Spinal cord (tissue), 10 donors: Measurements from ENCODE around the gene CLASP1. TPM values are rescaled to one million over a fixed set of nuclear protein-coding genes. Genes with fewer than 3 reads are reported as not detected.
"Not testable (repeated sequence)": the region's sequence is repeated elsewhere in the genome, so short reads cannot be mapped to it uniquely, and the experiment has no call there.

Experiments
- DNase-seq, 6 donors: peaks; one replicate each; pipeline versions ENCODE4 v3.0.0 to v3.0.0-alpha.2; 2013 to 2015; ENCODE audit warnings: low spot score in 6 of 6, low read depth in 4 of 6
- H3K27ac ChIP-seq: one replicate; pipeline ENCODE4 v1.5.1; 2013; ENCODE audit warnings: low read depth, low read length, control low read depth
- H3K27me3 ChIP-seq: one replicate; pipeline ENCODE4 v1.6.1; 2013; ENCODE audit warnings: low read length; ENCODE audit not compliant: control insufficient read depth, insufficient read depth
- H3K36me3 ChIP-seq: one replicate; pipeline ENCODE4 v1.6.1; 2013; ENCODE audit warnings: low read length; ENCODE audit not compliant: control insufficient read depth, insufficient read depth
- H3K4me1 ChIP-seq: one replicate; pipeline ENCODE4 v1.6.1; 2013; ENCODE audit warnings: low read length; ENCODE audit not compliant: control insufficient read depth, insufficient read depth
- H3K4me3 ChIP-seq: one replicate; pipeline ENCODE4 v1.5.1; 2013; ENCODE audit warnings: low read depth, low read length, control low read depth
- H3K9me3 ChIP-seq: one replicate; pipeline ENCODE4 v1.6.1; 2013; ENCODE audit warnings: low read length; ENCODE audit not compliant: control insufficient read depth, insufficient read depth
- WGBS: methylation state at CpG from one replicate; pipeline ENCODE4 v1.1.5; 2013; ENCODE audit warnings: missing lambda C conversion rate; ENCODE audit not compliant: insufficient coverage; 5-methylcytosine and 5-hydroxymethylcytosine counted together
- polyA plus RNA-seq, 2 donors: library from polyadenylated mRNA; unstranded; fragments of 120-200 nt; gene quantifications; one replicate each; pipeline ENCODE4 v1.2.1, GENCODE V29; 2013; ENCODE audit not compliant: insufficient read length in 2 of 2
- total RNA-seq, 2 donors: library from RNA; depleted of rRNA in 1 of 2; stranded (reverse); fragments of 120-200 nt in 1 of 2; fragments of >200 nt in 1 of 2; gene quantifications; one replicate each; pipeline versions ENCODE4 v1.2.3 to v1.2.4, GENCODE V29; 2013 to 2014
- donor health status: healthy.

CLASP1 gene
- total and polyA plus RNA-seq, 4 donors: 51.7 to 98.2 (median 62.8) TPM

- peaks cover 2% of the 10 kb centered on the region for H3K4me1 ChIP-seq
- peak in 3 of 6 donors; percentile 39 to 84 (median 45) for DNase-seq
- H3K9me3 ChIP-seq: no peaks in the 10 kb centered on the region
- WGBS: no CpG with 5 or more reads among the region's 1 CpG
- H3K27me3 ChIP-seq: no peaks in the 10 kb centered on the region
- no peaks in the 10 kb centered on the region for H3K36me3 ChIP-seq
- no peak overlapping the region for H3K27ac ChIP-seq
- H3K4me3 ChIP-seq: no peak overlapping the region
These were observed 160.0 kb downstream of the CLASP1 start for GRCh38 chr2:121489284-121489683.

- no peaks in the 10 kb centered on the region for H3K9me3 ChIP-seq
- DNase-seq: no peak
- no peaks in the 10 kb centered on the region for H3K36me3 ChIP-seq
- H3K27me3 ChIP-seq: no peaks in the 10 kb centered on the region
- H3K27ac ChIP-seq: no peak overlapping the region
- peaks cover 4% of the 10 kb centered on the region for H3K4me1 ChIP-seq
- H3K4me3 ChIP-seq: no peak overlapping the region
These were observed 163.0 kb downstream of the CLASP1 start for GRCh38 chr2:121486191-121486790.

- H3K27me3 ChIP-seq: no peaks in the 10 kb centered on the region
- H3K9me3 ChIP-seq: no peaks in the 10 kb centered on the region
- H3K4me3 ChIP-seq: no peak overlapping the region
- DNase-seq: no peak
- no peaks in the 10 kb centered on the region for H3K36me3 ChIP-seq
- peaks cover 13% of the 10 kb centered on the region for H3K4me1 ChIP-seq
- H3K27ac ChIP-seq: no peak overlapping the region
These were observed 164.2 kb downstream of the CLASP1 start for GRCh38 chr2:121485039-121485438.

GRCh38 chr2:121483846-121484245 lies 165.4 kb downstream of the CLASP1 start:
- no peaks in the 10 kb centered on the region for H3K27me3 ChIP-seq
- H3K4me3 ChIP-seq: no peak overlapping the region
- peaks cover 16% of the 10 kb centered on the region for H3K4me1 ChIP-seq
- H3K9me3 ChIP-seq: no peaks in the 10 kb centered on the region
- no peaks in the 10 kb centered on the region for H3K36me3 ChIP-seq
- no peak overlapping the region for H3K27ac ChIP-seq
- 60% methylated on average over 1 of the region's 2 CpGs for WGBS
- DNase-seq: no peak

GRCh38 chr2:121483021-121483420 lies 166.2 kb downstream of the CLASP1 start:
- Histone ChIP-seq H3K27ac (no peak overlapping the region), H3K4me3 (no peak overlapping the region), H3K36me3 (no peaks in the 10 kb centered on the region), H3K4me1 (peaks cover 16% of the 10 kb centered on the region), H3K9me3 (no peaks in the 10 kb centered on the region), H3K27me3 (no peaks in the 10 kb centered on the region)
- no peak for DNase-seq
- 86% methylated on average over 1 of the region's 1 CpG for WGBS

GRCh38 chr2:121480826-121481225 lies 168.4 kb downstream of the CLASP1 start:
- H3K9me3 ChIP-seq: no peaks in the 10 kb centered on the region
- H3K4me3 ChIP-seq: no peak overlapping the region
- peaks cover 20% of the 10 kb centered on the region for H3K4me1 ChIP-seq
- no peaks in the 10 kb centered on the region for H3K27me3 ChIP-seq
- H3K36me3 ChIP-seq: no peaks in the 10 kb centered on the region
- peak in 5 of 6 donors; percentile 63 to 93 (median 66) for DNase-seq
- H3K27ac ChIP-seq: peak overlapping the region; percentile 62
- WGBS: 19% methylated on average over 4 of the region's 5 CpGs

- no peak overlapping the region for H3K4me3 ChIP-seq
- no peaks in the 10 kb centered on the region for H3K36me3 ChIP-seq
- peaks cover 20% of the 10 kb centered on the region for H3K4me1 ChIP-seq
- no peaks in the 10 kb centered on the region for H3K27me3 ChIP-seq
- no peaks in the 10 kb centered on the region for H3K9me3 ChIP-seq
- DNase-seq: peak in 2 of 6 donors; percentile 67 to 69
- H3K27ac ChIP-seq: peak overlapping the region; percentile 62
- 27% methylated on average over 5 of the region's 8 CpGs for WGBS
These were observed 169.3 kb downstream of the CLASP1 start for GRCh38 chr2:121479882-121480522.

- no peak for DNase-seq
- Histone ChIP-seq H3K27me3 (no peaks in the 10 kb centered on the region), H3K9me3 (no peaks in the 10 kb centered on the region), H3K4me1 (peaks cover 17% of the 10 kb centered on the region), H3K36me3 (no peaks in the 10 kb centered on the region), H3K4me3 (no peak overlapping the region), H3K27ac (no peak overlapping the region)
- no CpG with 5 or more reads among the region's 6 CpGs for WGBS
These were observed 170.1 kb downstream of the CLASP1 start for GRCh38 chr2:121478996-121479745.

GRCh38 chr2:121478358-121478995 lies 170.8 kb downstream of the CLASP1 start:
- peaks cover 16% of the 10 kb centered on the region for H3K4me1 ChIP-seq
- not testable (repeated sequence) for H3K27me3 ChIP-seq, H3K9me3 ChIP-seq, H3K36me3 ChIP-seq, H3K27ac ChIP-seq, H3K4me3 ChIP-seq
- 100% methylated on average over 4 of the region's 7 CpGs for WGBS
- DNase-seq: peak in 1 of 6 donors; percentile 70
